B cell (primary cell): ENCODE data around the gene APCDD1.

Experiments
- CTCF ChIP-seq: fragments of 200-600 bp; IDR thresholded peaks from one replicate; pipeline ENCODE4 v1.8.0; 2022; ENCODE audit warnings: antibody characterized with exemption, mild to moderate bottlenecking
- EZH2 ChIP-seq: IDR thresholded peaks from 2 replicates; pipeline ENCODE4 v1.6.1; 2012; ENCODE audit warnings: borderline replicate concordance, low read depth, mild to moderate bottlenecking, moderate library complexity, low read length; ENCODE audit not compliant: insufficient read depth, poor library complexity, severe bottlenecking

GRCh38 chr18:10449396-10449795 is 5.0 kb upstream of the APCDD1 start:
- TF ChIP-seq CTCF (no peak), EZH2 (no peak)
